HPDE6-E6E7 (cell line): ENCODE results near the gene EPAS1.

ENCODE experiments used
- DNase-seq: peaks from one replicate; pipeline ENCODE4 v3.0.0; 2011; ENCODE audit warnings: missing footprints; ENCODE audit errors: extremely low spot score

EPAS1 gene

GRCh38 chr2:46409756-46410155, 112.5 kb downstream of the EPAS1 start:
- DNase-seq, result no peak

GRCh38 chr2:46410273-46411244, 113.4 kb downstream of the EPAS1 start:
- DNase-seq, result no peak

- DNase-seq, result peak; percentile 45
Observed at GRCh38 chr2:46411245-46411641, 114.0 kb downstream of the EPAS1 start.

GRCh38 chr2:46411985-46412384, 114.8 kb downstream of the EPAS1 start:
- DNase-seq, result no peak

- no peak for DNase-seq
Observed at GRCh38 chr2:46413111-46413510, 115.9 kb downstream of the EPAS1 start.

- no peak for DNase-seq
Observed at GRCh38 chr2:46413631-46414030, 116.4 kb downstream of the EPAS1 start.

- no peak for DNase-seq
Observed at GRCh38 chr2:46414701-46415100, 117.5 kb downstream of the EPAS1 start.

GRCh38 chr2:46416280-46416679, 119.1 kb downstream of the EPAS1 start:
- DNase-seq, result no peak

GRCh38 chr2:46416739-46417403, 119.7 kb downstream of the EPAS1 start:
- DNase-seq, result no peak

GRCh38 chr2:46420945-46421344, 123.7 kb downstream of the EPAS1 start:
- no peak for DNase-seq

GRCh38 chr2:46421361-46421760, 124.2 kb downstream of the EPAS1 start:
- no peak for DNase-seq

- DNase-seq, result no peak
Observed at GRCh38 chr2:46422717-46423394, 125.6 kb downstream of the EPAS1 start.

GRCh38 chr2:46424937-46425336, 127.7 kb downstream of the EPAS1 start:
- DNase-seq, result no peak

GRCh38 chr2:46428911-46429436, 131.8 kb downstream of the EPAS1 start:
- no peak for DNase-seq

GRCh38 chr2:46430413-46430812, 133.2 kb downstream of the EPAS1 start:
- DNase-seq, result no peak

GRCh38 chr2:46430992-46431391, 133.8 kb downstream of the EPAS1 start:
- no peak for DNase-seq

GRCh38 chr2:46431481-46432235, 134.5 kb downstream of the EPAS1 start:
- no peak for DNase-seq

GRCh38 chr2:46434851-46435273, 137.7 kb downstream of the EPAS1 start:
- DNase-seq, result peak; percentile 49

GRCh38 chr2:46435353-46435752, 138.1 kb downstream of the EPAS1 start:
- no peak for DNase-seq

- DNase-seq, result no peak
Observed at GRCh38 chr2:46435796-46436360, 138.7 kb downstream of the EPAS1 start.
